Dorsolateral prefrontal cortex (tissue), 118 donors: ENCODE results near the gene SLC35G2. TPM values are rescaled to one million over a fixed set of nuclear protein-coding genes. Genes with fewer than 3 reads are reported as not detected.

Experiments
- total RNA-seq, 120 experiments: library from RNA; stranded (reverse); gene quantifications; one replicate each; pipeline versions ENCODE4 v1.2.3 to v1.2.4, GENCODE V29; 2022

SLC35G2 gene
- total RNA-seq, 120 experiments from 2014 or later = 10.8 to 33.7 (median 20.3) TPM

Other genes starting within 250 kb of the SLC35G2 start
- gene STAG1, start 66.7 kb upstream of the SLC35G2 start, total RNA-seq = 10 to 100 TPM; 20.1 to 40.6 (median 31.1) TPM
- 10 to 100 TPM; 15.6 to 40.2 (median 26.0) TPM for gene NCK1, start 43.1 kb downstream of the SLC35G2 start, total RNA-seq
- gene IL20RB, start 138.9 kb downstream of the SLC35G2 start, total RNA-seq = 1 to 10 TPM in 55 of 120 experiments, under 1 TPM in 52, not detected in 13; 0.23 to 3.9 (median 1.0) TPM